ENCODE measurements around the gene CRNN.

Gene CRNN

DNA sequence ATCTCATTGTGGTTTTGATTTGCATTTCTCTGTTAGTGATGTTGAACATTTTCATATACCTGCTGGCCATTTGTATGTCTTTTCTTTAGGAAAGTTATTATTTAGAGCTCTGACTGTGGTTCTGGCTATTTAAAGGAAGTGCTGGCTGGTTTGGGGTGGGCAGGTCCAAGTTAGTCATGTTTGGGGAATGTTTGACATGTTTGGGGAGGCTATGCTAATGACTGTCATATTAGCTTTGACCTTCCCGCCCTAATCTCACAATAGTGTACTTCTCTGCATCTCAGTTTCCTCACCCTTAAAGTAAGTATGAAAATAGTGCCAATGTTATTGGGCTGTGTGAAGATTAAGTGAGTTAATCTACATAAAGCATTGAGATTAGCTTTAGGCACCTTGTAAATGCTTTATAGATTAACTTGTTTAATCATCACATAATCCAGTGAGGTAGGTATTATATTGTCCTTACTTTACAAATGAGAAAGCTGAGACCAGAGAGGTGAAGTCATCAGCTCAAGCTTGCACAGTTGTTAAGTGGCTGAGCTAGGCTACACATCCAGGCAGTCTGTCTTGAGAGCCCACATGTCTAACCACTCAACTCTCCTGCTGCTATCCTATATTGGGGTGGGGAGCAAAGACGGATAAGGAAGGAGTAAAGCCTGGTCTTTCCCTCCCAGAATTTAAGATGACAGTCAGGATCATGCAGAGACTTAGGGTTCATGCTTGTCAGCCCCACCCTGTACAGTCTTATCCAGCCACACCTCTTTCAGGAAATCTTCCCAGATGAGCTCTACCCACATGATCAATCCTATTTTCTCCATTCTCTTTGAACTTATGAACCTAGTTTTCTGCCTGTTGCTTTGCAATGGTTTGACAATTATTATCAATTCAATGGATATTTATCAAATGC, 22.8 kb upstream of the CRNN start:
- ChIA-PET POLR2A (no interaction called here), CTCF (interaction anchor here (0.6 to 4.2 kb wide), 11 partner anchors 9 to 384 kb away, joined by 3 to 25 read pairs (median 4); no protein-coding TSS in a partner anchor)
- TF ChIP-seq ZNF404 (tag by site-specific recombination; IDR thresholded peaks at IDR 0.05) (no peak), ZNF23 (tag by site-specific recombination; IDR thresholded peaks at IDR 0.05; ENCODE audit: borderline replicate concordance) (no peak), ZFP3 (tag by site-specific recombination; IDR thresholded peaks at IDR 0.05; ENCODE audit: low read depth) (no peak), WT1 (tag by site-specific recombination; IDR thresholded peaks at IDR 0.05) (no peak), ZNF202 (tag by site-specific recombination; IDR thresholded peaks at IDR 0.05; ENCODE audit: borderline replicate concordance) (no peak), KLF1 (tag by site-specific recombination; IDR thresholded peaks at IDR 0.05) (no peak), REPIN1 (tag by site-specific recombination; IDR thresholded peaks at IDR 0.05; ENCODE audit: low read depth) (no peak), ZNF114 (tag by site-specific recombination; IDR thresholded peaks at IDR 0.05) (no peak), ZNF350 (tag by site-specific recombination; IDR thresholded peaks at IDR 0.05) (no peak), ZNF169 (tag by site-specific recombination; IDR thresholded peaks at IDR 0.05) (no peak), ZNF423 (tag by site-specific recombination; IDR thresholded peaks at IDR 0.05) (no peak), ZFHX2 (tag by site-specific recombination; conservative IDR thresholded peaks at IDR 0.05) (no peak), GLI2 (tag by site-specific recombination; IDR thresholded peaks at IDR 0.05; ENCODE audit: borderline replicate concordance, low read depth) (no peak), OVOL3 (tag by site-specific recombination; IDR thresholded peaks at IDR 0.05) (no peak), SALL2 (tag by site-specific recombination; IDR thresholded peaks at IDR 0.05; ENCODE audit: borderline replicate concordance) (no peak), ZNF112 (tag by site-specific recombination; IDR thresholded peaks at IDR 0.05) (no peak), GFI1B (tag by site-specific recombination; IDR thresholded peaks at IDR 0.05) (no peak)
- TF ChIP-seq, protein P1, sequence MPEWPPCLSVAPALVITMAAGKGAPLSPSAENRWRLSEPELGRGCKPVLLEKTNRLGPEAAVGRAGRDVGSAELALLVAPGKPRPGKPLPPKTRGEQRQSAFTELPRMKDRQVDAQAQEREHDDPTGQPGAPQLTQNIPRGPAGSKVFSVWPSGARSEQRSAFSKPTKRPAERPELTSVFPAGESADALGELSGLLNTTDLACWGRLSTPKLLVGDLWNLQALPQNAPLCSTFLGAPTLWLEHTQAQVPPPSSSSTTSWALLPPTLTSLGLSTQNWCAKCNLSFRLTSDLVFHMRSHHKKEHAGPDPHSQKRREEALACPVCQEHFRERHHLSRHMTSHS (tag by site-specific recombination; IDR thresholded peaks at IDR 0.05): no peak
- TF ChIP-seq, protein P2, sequence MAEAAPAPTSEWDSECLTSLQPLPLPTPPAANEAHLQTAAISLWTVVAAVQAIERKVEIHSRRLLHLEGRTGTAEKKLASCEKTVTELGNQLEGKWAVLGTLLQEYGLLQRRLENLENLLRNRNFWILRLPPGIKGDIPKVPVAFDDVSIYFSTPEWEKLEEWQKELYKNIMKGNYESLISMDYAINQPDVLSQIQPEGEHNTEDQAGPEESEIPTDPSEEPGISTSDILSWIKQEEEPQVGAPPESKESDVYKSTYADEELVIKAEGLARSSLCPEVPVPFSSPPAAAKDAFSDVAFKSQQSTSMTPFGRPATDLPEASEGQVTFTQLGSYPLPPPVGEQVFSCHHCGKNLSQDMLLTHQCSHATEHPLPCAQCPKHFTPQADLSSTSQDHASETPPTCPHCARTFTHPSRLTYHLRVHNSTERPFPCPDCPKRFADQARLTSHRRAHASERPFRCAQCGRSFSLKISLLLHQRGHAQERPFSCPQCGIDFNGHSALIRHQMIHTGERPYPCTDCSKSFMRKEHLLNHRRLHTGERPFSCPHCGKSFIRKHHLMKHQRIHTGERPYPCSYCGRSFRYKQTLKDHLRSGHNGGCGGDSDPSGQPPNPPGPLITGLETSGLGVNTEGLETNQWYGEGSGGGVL (tag by site-specific recombination; IDR thresholded peaks at IDR 0.05): no peak
- no peaks in the 10 kb centered on the region for H3K36me3 ChIP-seq (ENCODE audit: control insufficient read depth in 2 of 2, insufficient read depth in 1 of 2, low read length in 2 of 2)
- H3K4me3 ChIP-seq (ENCODE audit: low read depth, low read length): no peak overlapping the region
- no peaks in the 10 kb centered on the region for H3K9me3 ChIP-seq (ENCODE audit: control insufficient read depth, insufficient read depth, low read depth, low read length)
- no peak overlapping the region for H3K27ac ChIP-seq (ENCODE audit: extremely low read depth, low read depth, low read length)
- H3K4me1 ChIP-seq (ENCODE audit: control insufficient read depth, insufficient read depth, low read length): no peaks in the 10 kb centered on the region

DNA sequence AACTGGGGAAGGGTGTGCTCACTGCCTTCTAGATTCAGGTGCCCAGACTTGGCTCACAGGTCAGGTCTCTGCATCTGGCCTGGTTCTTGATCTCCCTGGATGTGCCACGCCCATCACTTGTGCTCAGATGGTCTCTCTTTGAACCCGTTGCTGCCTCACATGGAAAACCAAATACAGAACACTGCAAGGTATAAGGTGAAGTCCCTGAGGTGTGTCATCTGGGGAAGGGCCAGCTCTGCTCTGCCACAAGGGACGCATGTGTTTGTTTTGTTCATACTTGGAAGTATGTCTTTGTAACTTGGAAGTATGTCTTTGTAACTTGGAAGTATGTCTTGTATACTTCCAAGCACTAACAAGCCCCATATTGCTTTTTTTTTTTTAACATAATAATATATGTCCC, 13.4 kb upstream of the CRNN start:
- Histone ChIP-seq H3K4me1 (ENCODE audit: control insufficient read depth, insufficient read depth, low read length) (no peaks in the 10 kb centered on the region), H3K4me3 (ENCODE audit: low read depth, low read length) (no peak overlapping the region), H3K9me3 (ENCODE audit: control insufficient read depth, insufficient read depth, low read depth, low read length) (no peaks in the 10 kb centered on the region), H3K27ac (ENCODE audit: extremely low read depth, low read depth, low read length) (no peak overlapping the region), H3K36me3 (ENCODE audit: control insufficient read depth in 2 of 2, insufficient read depth in 1 of 2, low read length in 2 of 2) (no peaks in the 10 kb centered on the region)
- ChIA-PET CTCF (interaction anchor here (1.2 to 1.7 kb wide), 3 partner anchors 10 to 31 kb away, joined by 3 to 8 read pairs (median 7); no protein-coding TSS in a partner anchor), POLR2A (no interaction called here)
- TF ChIP-seq, protein P3, sequence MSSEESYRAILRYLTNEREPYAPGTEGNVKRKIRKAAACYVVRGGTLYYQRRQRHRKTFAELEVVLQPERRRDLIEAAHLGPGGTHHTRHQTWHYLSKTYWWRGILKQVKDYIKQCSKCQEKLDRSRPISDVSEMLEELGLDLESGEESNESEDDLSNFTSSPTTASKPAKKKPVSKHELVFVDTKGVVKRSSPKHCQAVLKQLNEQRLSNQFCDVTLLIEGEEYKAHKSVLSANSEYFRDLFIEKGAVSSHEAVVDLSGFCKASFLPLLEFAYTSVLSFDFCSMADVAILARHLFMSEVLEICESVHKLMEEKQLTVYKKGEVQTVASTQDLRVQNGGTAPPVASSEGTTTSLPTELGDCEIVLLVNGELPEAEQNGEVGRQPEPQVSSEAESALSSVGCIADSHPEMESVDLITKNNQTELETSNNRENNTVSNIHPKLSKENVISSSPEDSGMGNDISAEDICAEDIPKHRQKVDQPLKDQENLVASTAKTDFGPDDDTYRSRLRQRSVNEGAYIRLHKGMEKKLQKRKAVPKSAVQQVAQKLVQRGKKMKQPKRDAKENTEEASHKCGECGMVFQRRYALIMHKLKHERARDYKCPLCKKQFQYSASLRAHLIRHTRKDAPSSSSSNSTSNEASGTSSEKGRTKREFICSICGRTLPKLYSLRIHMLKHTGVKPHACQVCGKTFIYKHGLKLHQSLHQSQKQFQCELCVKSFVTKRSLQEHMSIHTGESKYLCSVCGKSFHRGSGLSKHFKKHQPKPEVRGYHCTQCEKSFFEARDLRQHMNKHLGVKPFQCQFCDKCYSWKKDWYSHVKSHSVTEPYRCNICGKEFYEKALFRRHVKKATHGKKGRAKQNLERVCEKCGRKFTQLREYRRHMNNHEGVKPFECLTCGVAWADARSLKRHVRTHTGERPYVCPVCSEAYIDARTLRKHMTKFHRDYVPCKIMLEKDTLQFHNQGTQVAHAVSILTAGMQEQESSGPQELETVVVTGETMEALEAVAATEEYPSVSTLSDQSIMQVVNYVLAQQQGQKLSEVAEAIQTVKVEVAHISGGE (tag by site-specific recombination; conservative IDR thresholded peaks at IDR 0.05; ENCODE audit: low read depth): no peak
- TF ChIP-seq ZNF624 (tag by site-specific recombination; IDR thresholded peaks at IDR 0.05) (no peak), GFI1B (tag by site-specific recombination; IDR thresholded peaks at IDR 0.05) (no peak), ZNF837 (tag by site-specific recombination; IDR thresholded peaks at IDR 0.05) (no peak), ZNF324 (tag by site-specific recombination; IDR thresholded peaks at IDR 0.05) (no peak), ZNF239 (tag by site-specific recombination; IDR thresholded peaks at IDR 0.05) (no peak), ZNF140 (tag by site-specific recombination; IDR thresholded peaks at IDR 0.05) (no peak), WT1 (tag by site-specific recombination; IDR thresholded peaks at IDR 0.05) (no peak), ZNF473 (tag by site-specific recombination; IDR thresholded peaks at IDR 0.05) (no peak), ZFHX2 (tag by site-specific recombination; conservative IDR thresholded peaks at IDR 0.05) (no peak)
- TF ChIP-seq, protein P4, sequence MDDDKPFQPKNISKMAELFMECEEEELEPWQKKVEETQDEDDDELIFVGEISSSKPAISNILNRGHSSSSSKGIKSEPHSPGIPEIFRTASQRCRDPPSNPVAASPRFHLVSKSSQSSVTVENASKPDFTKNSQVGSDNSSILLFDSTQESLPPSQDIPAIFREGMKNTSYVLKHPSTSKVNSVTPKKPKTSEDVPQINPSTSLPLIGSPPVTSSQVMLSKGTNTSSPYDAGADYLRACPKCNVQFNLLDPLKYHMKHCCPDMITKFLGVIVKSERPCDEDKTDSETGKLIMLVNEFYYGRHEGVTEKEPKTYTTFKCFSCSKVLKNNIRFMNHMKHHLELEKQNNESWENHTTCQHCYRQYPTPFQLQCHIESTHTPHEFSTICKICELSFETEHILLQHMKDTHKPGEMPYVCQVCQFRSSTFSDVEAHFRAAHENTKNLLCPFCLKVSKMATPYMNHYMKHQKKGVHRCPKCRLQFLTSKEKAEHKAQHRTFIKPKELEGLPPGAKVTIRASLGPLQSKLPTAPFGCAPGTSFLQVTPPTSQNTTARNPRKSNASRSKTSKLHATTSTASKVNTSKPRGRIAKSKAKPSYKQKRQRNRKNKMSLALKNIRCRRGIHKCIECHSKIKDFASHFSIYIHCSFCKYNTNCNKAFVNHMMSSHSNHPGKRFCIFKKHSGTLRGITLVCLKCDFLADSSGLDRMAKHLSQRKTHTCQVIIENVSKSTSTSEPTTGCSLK (tag by site-specific recombination; IDR thresholded peaks at IDR 0.05): no peak
